Left ventricle myocardium inferior (tissue), 1 donor: ENCODE results near the gene DGKH. TPM values are rescaled to one million over a fixed set of nuclear protein-coding genes. Genes with fewer than 3 reads are reported as not detected.
"Not testable (repeated sequence)": the region's sequence is repeated elsewhere in the genome, so short reads cannot be mapped to it uniquely, and the experiment has no call there.

Experiments used
- DNase-seq: peaks from one replicate; pipeline ENCODE4 v3.0.0-alpha.2; 2020
- H3K27ac ChIP-seq: fragments of 200-600 bp; replicated peaks from 2 replicates; pipeline ENCODE4 v1.8.0; 2021
- H3K27me3 ChIP-seq: fragments of 200-600 bp; 2 replicates; pipeline ENCODE4 v1.8.0; 2021; ENCODE audit warnings: low read depth
- H3K36me3 ChIP-seq: fragments of 200-600 bp; 2 replicates; pipeline ENCODE4 v1.8.0; 2021
- H3K4me1 ChIP-seq: fragments of 200-600 bp; 2 replicates; pipeline ENCODE4 v1.8.0; 2021
- H3K4me3 ChIP-seq: fragments of 200-600 bp; 2 replicates; pipeline ENCODE4 v1.8.0; 2021; ENCODE audit warnings: mild to moderate bottlenecking, moderate library complexity
- H3K9me3 ChIP-seq: fragments of 200-600 bp; replicated peaks from 2 replicates; pipeline ENCODE4 v1.8.0; 2021
- CTCF ChIP-seq: fragments of 200-600 bp; IDR thresholded peaks from 2 replicates; pipeline ENCODE4 v1.8.0; 2021; ENCODE audit warnings: antibody characterized with exemption, mild to moderate bottlenecking, borderline replicate concordance
- intact Hi-C: fragments of 100-400 bp; cut with micrococcal nuclease; formaldehyde crosslinking; loops from one replicate; pipeline ENCODE4 v1.11.0; 2022
- total RNA-seq: library from RNA; stranded (reverse); fragmentation: NEBNext Ultra II Directional; extraction: Animal tissue kit (Norgen Biotek cat#: 25700); gene quantifications from one replicate; pipeline ENCODE4 v1.2.1, GENCODE V29; 2021
- donor health status: DM: no; HTN: yes; CAD: no; lungs with severe emphysema.

The DGKH gene
- total RNA-seq, 1 donor from 2014 or later = 4.8 TPM

- no peak for DNase-seq
- intact Hi-C loops = no loop called here
- no peak for TF ChIP-seq CTCF
These were observed 105.0 kb downstream of the DGKH start for GRCh38 chr13:42153199-42154113.

GRCh38 chr13:42155251-42155650 is 106.8 kb downstream of the DGKH start:
- DNase-seq = no peak
- no peaks in the 10 kb centered on the region for H3K4me1 ChIP-seq
- TF ChIP-seq CTCF = no peak
- H3K4me3 ChIP-seq = no peak overlapping the region
- no peak overlapping the region for H3K27ac ChIP-seq
- peaks cover 24% of the 10 kb centered on the region for H3K36me3 ChIP-seq
- no peaks in the 10 kb centered on the region for H3K27me3 ChIP-seq
- intact Hi-C loops = no loop called here
- no peaks in the 10 kb centered on the region for H3K9me3 ChIP-seq

More at GRCh38 chr13:42153199-42154113, 105.0 kb downstream of the DGKH start:
- peaks cover 16% of the 10 kb centered on the region for H3K36me3 ChIP-seq
- no peak overlapping the region for H3K4me3 ChIP-seq
- H3K4me1 ChIP-seq = no peaks in the 10 kb centered on the region
- H3K9me3 ChIP-seq = no peaks in the 10 kb centered on the region
- no peaks in the 10 kb centered on the region for H3K27me3 ChIP-seq
- no peak overlapping the region for H3K27ac ChIP-seq

- peaks cover 62% of the 10 kb centered on the region for H3K36me3 ChIP-seq
- H3K4me1 ChIP-seq, H3K9me3 ChIP-seq, intact Hi-C loops, H3K27ac ChIP-seq, H3K27me3 ChIP-seq, H3K4me3 ChIP-seq, DNase-seq: not testable (repeated sequence)
These were observed 114.9 kb downstream of the DGKH start for GRCh38 chr13:42163338-42163737.

- DNase-seq, H3K4me3 ChIP-seq, H3K27me3 ChIP-seq, H3K9me3 ChIP-seq, H3K27ac ChIP-seq, H3K4me1 ChIP-seq, intact Hi-C loops: not testable (repeated sequence)
- H3K36me3 ChIP-seq = peaks cover 68% of the 10 kb centered on the region
These were observed 115.5 kb downstream of the DGKH start for GRCh38 chr13:42163910-42164309.

- intact Hi-C loops = no loop called here
- H3K36me3 ChIP-seq = peaks cover 72% of the 10 kb centered on the region
- H3K4me1 ChIP-seq = no peaks in the 10 kb centered on the region
- H3K27me3 ChIP-seq = no peaks in the 10 kb centered on the region
- H3K27ac ChIP-seq = no peak overlapping the region
- DNase-seq = no peak
- TF ChIP-seq CTCF = no peak
- H3K9me3 ChIP-seq = no peaks in the 10 kb centered on the region
- H3K4me3 ChIP-seq = no peak overlapping the region
These were observed 116.2 kb downstream of the DGKH start for GRCh38 chr13:42164557-42165125.

GRCh38 chr13:42168496-42168895 is 120.0 kb downstream of the DGKH start:
- Histone ChIP-seq H3K4me3 (no peak overlapping the region), H3K36me3 (peaks cover 47% of the 10 kb centered on the region), H3K27me3 (no peaks in the 10 kb centered on the region), H3K27ac (no peak overlapping the region), H3K9me3 (no peaks in the 10 kb centered on the region), H3K4me1 (no peaks in the 10 kb centered on the region)
- no peak for TF ChIP-seq CTCF
- no peak for DNase-seq
- intact Hi-C loops = no loop called here
